ENCODE measurements around the gene USP25.

GRCh38 chr21:15896501-15896900, 166.7 kb downstream of the USP25 start:
- TF ChIP-seq CTCF (IDR thresholded peaks at IDR 0.05) = no peak
- no peak for TF ChIP-seq POLR2A (IDR thresholded peaks at IDR 0.05)
